Endothelial cell of umbilical vein (primary cell): ENCODE results near the gene IGSF9. TPM values are rescaled to one million over a fixed set of nuclear protein-coding genes. Genes with fewer than 3 reads are reported as not detected.
A peak's percentile ranks its signal among the peaks of the same experiment; 100 is the strongest.

Experiments
- Bru-seq: library from RNA; stranded (reverse); fragments of 400-500 nt; gene quantifications from one replicate; lab custom pipeline; 2021; lab: Mats Ljungman, UMichigan
- BruChase-seq, 2 experiments: library from RNA; stranded (reverse); fragments of 400-500 nt; gene quantifications; one replicate each; lab custom pipeline; 2021; lab: Mats Ljungman, UMichigan
- BruUV-seq: library from RNA; stranded (reverse); fragments of 400-500 nt; replicated peaks from 2 replicates; lab custom pipeline; 2021; lab: Mats Ljungman, UMichigan
- CTCF ChIA-PET: fragments of 300-600, 350-600 bp; sonication (Branson Sonifier 250); formaldehyde crosslinking; loops from one replicate; lab custom pipeline; 2021; ENCODE audit warnings: antibody characterized with exemption, inconsistent platforms; lab: Charles Lee
- POLR2A ChIA-PET: fragments of 300-600, 350-600 bp; sonication (Branson Sonifier 250); formaldehyde crosslinking; loops from one replicate; lab custom pipeline; 2021; ENCODE audit warnings: antibody characterized with exemption, inconsistent platforms; lab: Charles Lee
- DNase-seq: peaks from one replicate; pipeline ENCODE4 v3.0.0-alpha.2; 2011; ENCODE audit warnings: low read depth, low spot score
- FAIRE-seq: peaks from 2 replicates; lab custom pipeline; 2011; peaks lifted over from hg19 to GRCh38; lab: Jason Lieb, UNC
- H2AFZ ChIP-seq: 2 replicates; pipeline ENCODE4 v1.6.0; 2012; ENCODE audit warnings: low read depth, low read length, control low read depth, inconsistent platforms
- H3K27ac ChIP-seq: 2 replicates; pipeline ENCODE4 v1.5.1; 2011; ENCODE audit warnings: low read depth, mild to moderate bottlenecking, control low read depth, low read length, moderate library complexity; ENCODE audit not compliant: insufficient read depth
- H3K27me3 ChIP-seq, 2 experiments: 2 replicates each; pipeline versions ENCODE4 v1.6.0 to v1.6.1; 2011; ENCODE audit warnings: low read length in 2 of 2, mixed read lengths in 1 of 2; ENCODE audit not compliant: control insufficient read depth in 2 of 2, insufficient read depth in 2 of 2
- H3K36me3 ChIP-seq, 2 experiments: 2 replicates in 1 of 2; 3 replicates in 1 of 2; pipeline ENCODE4 v1.5.1; 2011; ENCODE audit warnings: low read length in 2 of 2, mild to moderate bottlenecking in 1 of 2, moderate library complexity in 1 of 2; ENCODE audit not compliant: control insufficient read depth in 2 of 2, insufficient read depth in 2 of 2; ENCODE audit errors: extremely low read depth in 1 of 2
- H3K4me1 ChIP-seq: 3 replicates; pipeline ENCODE4 v1.5.1; 2011; ENCODE audit warnings: mild to moderate bottlenecking, low read length; ENCODE audit not compliant: control insufficient read depth, insufficient read depth; ENCODE audit errors: extremely low read depth
- H3K4me2 ChIP-seq: 2 replicates; pipeline ENCODE4 v1.6.1; 2011; ENCODE audit warnings: low read length, control low read depth, mixed read lengths; ENCODE audit not compliant: insufficient read depth
- H3K4me3 ChIP-seq, 3 experiments: fragments of 200-600 bp in 1 of 3; sonication (generic), shearing (Covaris generic) in 1 of 3; replicated peaks in 1 of 3; 2 replicates each; pipeline ENCODE4 v1.5.1; 2011 to 2016; ENCODE audit warnings: control low read depth in 3 of 3, low read length in 3 of 3, mild to moderate bottlenecking in 2 of 3, inconsistent platforms in 1 of 3, low read depth in 1 of 3, moderate library complexity in 1 of 3; ENCODE audit not compliant: insufficient read depth in 1 of 3
- H3K79me2 ChIP-seq: 2 replicates; pipeline ENCODE4 v1.6.0; 2012; ENCODE audit warnings: low read length, inconsistent platforms; ENCODE audit not compliant: control insufficient read depth, insufficient read depth
- H3K9ac ChIP-seq: replicated peaks from 2 replicates; pipeline ENCODE3; 2011; ENCODE audit warnings: low read length, control low read depth; ENCODE audit not compliant: insufficient read depth; ENCODE audit errors: extremely low read depth
- H3K9me1 ChIP-seq: replicated peaks from 3 replicates; pipeline ENCODE4 v1.6.0; 2011; ENCODE audit warnings: mild to moderate bottlenecking, low read length; ENCODE audit not compliant: control insufficient read depth, insufficient read depth; ENCODE audit errors: extremely low read depth
- H3K9me3 ChIP-seq: replicated peaks from 2 replicates; pipeline ENCODE4 v1.5.1; 2012; ENCODE audit warnings: low read length, inconsistent platforms; ENCODE audit not compliant: control insufficient read depth, insufficient read depth
- H4K20me1 ChIP-seq: replicated peaks from 2 replicates; pipeline ENCODE3; 2011; ENCODE audit warnings: mild to moderate bottlenecking, low read length; ENCODE audit not compliant: control insufficient read depth, insufficient read depth; ENCODE audit errors: extremely low read depth
- CTCF ChIP-seq, 2 donors: IDR thresholded peaks; 1 replicate in 1 of 2; 2 replicates in 1 of 2; pipeline ENCODE4 v1.5.1; 2011; ENCODE audit warnings: low read length in 2 of 2, mild to moderate bottlenecking in 2 of 2, moderate library complexity in 2 of 2, control low read depth in 1 of 2, inconsistent platforms in 1 of 2, low read depth in 1 of 2; ENCODE audit not compliant: insufficient read depth in 1 of 2; ENCODE audit errors: extremely low read depth in 1 of 2
- EZH2 ChIP-seq: IDR thresholded peaks from 2 replicates; pipeline ENCODE4 v1.6.1; 2012; ENCODE audit warnings: borderline replicate concordance, low read depth, mild to moderate bottlenecking, moderate library complexity, low read length, inconsistent platforms; ENCODE audit not compliant: severe bottlenecking
- FOS ChIP-seq: IDR thresholded peaks from 2 replicates; pipeline ENCODE4 v1.6.1; 2011; ENCODE audit warnings: mild to moderate bottlenecking, low read length, moderate library complexity, borderline replicate concordance; ENCODE audit not compliant: insufficient read depth
- GATA2 ChIP-seq: IDR thresholded peaks from 2 replicates; pipeline ENCODE4 v1.7.0; 2011; ENCODE audit warnings: low read depth, mild to moderate bottlenecking, moderate library complexity, mixed read lengths, low read length; ENCODE audit not compliant: insufficient read length, insufficient read depth
- JUN ChIP-seq: IDR thresholded peaks from 2 replicates; pipeline ENCODE4 v1.6.1; 2011; ENCODE audit warnings: borderline replicate concordance, low read depth; ENCODE audit not compliant: insufficient read length, insufficient read depth
- MAX ChIP-seq: IDR thresholded peaks from 2 replicates; pipeline ENCODE4 v1.6.1; 2011; ENCODE audit not compliant: insufficient read depth, insufficient read length
- MYC ChIP-seq: IDR thresholded peaks from one replicate; pipeline ENCODE4 v1.6.1; 2011; ENCODE audit warnings: mild to moderate bottlenecking, low read depth, low read length
- POLR2A ChIP-seq: IDR thresholded peaks from 2 replicates; pipeline ENCODE4 v1.6.1; 2012; ENCODE audit warnings: low read depth, mild to moderate bottlenecking, control low read depth, low read length
- POLR2AphosphoS5 ChIP-seq: IDR thresholded peaks from 2 replicates; pipeline ENCODE4 v1.6.1; 2012; ENCODE audit warnings: low read depth, mild to moderate bottlenecking, control low read depth, low read length, moderate library complexity; ENCODE audit not compliant: insufficient read depth
- dilution Hi-C: fragments of 300-500 bp; cut with MboI; formaldehyde crosslinking; loops from one replicate; pipeline ENCODE4 v1.15.0; 2019; ENCODE audit warnings: low sequenced_read_pairs; ENCODE audit not compliant: extremely low pct_ligation_motif_present
- intact Hi-C: fragments of 100-400 bp; cut with micrococcal nuclease; formaldehyde crosslinking; loops from one replicate; pipeline ENCODE4 v1.10.0; 2022
- long read RNA-seq: library from polyadenylated mRNA; stranded (forward); transcript quantifications from one replicate; pipeline ENCODE4 v2.0.0, GENCODE V29; 2021
- polyA minus RNA-seq, 3 experiments: library from RNA; depleted of rRNA, polyadenylated mRNA; stranded (reverse); fragments of >200 nt; gene quantifications; 1 replicate in 1 of 3; 2 replicates in 2 of 3; pipeline ENCODE4 v1.2.3, GENCODE V29; 2011
- polyA plus RNA-seq, 4 experiments: library from polyadenylated mRNA; depleted of rRNA in 3 of 4; stranded (reverse) in 3 of 4; unstranded in 1 of 4; fragments of >200 nt; gene quantifications; 2 replicates each; pipeline versions ENCODE4 v1.2.1 to v1.2.3, GENCODE V29; 2011 to 2012; ENCODE audit warnings: missing spikeins in 1 of 4
- total RNA-seq: library from RNA; stranded (reverse); gene quantifications from 2 replicates; pipeline ENCODE4 v1.2.3, GENCODE V29; 2021

The IGSF9 gene
- total RNA-seq (0.15 and 0.16 TPM in 2 replicates), polyA plus RNA-seq (0.10 and 0.15 TPM in 2 replicates), polyA minus RNA-seq (0.17 TPM in 1 of 2 replicates, not detected in the other), Bru-seq, nascent RNA (not detected), BruChase-seq, experiment 1, labeled RNA remaining after a 6-hour chase (percentile 14 among the genes with signal in this experiment), BruChase-seq, experiment 2, labeled RNA remaining after a 2-hour chase (percentile 9 among the genes with signal in this experiment)
- polyA plus RNA-seq (2011; cell fraction: cytosol; rRNA removed) = 0.06 and 0.11 TPM in 2 replicates
- polyA plus RNA-seq (2011; cell fraction: nucleus; rRNA removed) = 0.32 and 0.33 TPM in 2 replicates
- 0.05 and 0.15 TPM in 2 replicates for polyA plus RNA-seq (2012)
- polyA minus RNA-seq (2011; cell fraction: cytosol; rRNA and poly(A)+ RNA removed) = not detected
- 0.10 and 0.19 TPM in 2 replicates for polyA minus RNA-seq (2011; cell fraction: nucleus; rRNA and poly(A)+ RNA removed)
- long read RNA-seq = 0 reads

GRCh38 chr1:159945483-159946241, at the start of gene IGSF9:
IGSF9 (minus strand) TSS chr1:159945613; CDS start chr1:159943454, 2,159 bp downstream.
- no peaks in the 10 kb centered on the region for H3K9me1 ChIP-seq
- no peaks in the 10 kb centered on the region for H3K9me3 ChIP-seq
- peak within 1 kb of the TSS; percentile 58 for H2AFZ ChIP-seq
- no TSS peak for BruUV-seq
- peak; percentile 85 for DNase-seq
- peak within 1 kb of the TSS; percentile 49 for H3K4me2 ChIP-seq
- no peak within 1 kb of the TSS for H3K9ac ChIP-seq
- H4K20me1 ChIP-seq = no peaks in the 10 kb centered on the region
- H3K4me1 ChIP-seq = peaks cover 5% of the 10 kb centered on the region
- FAIRE-seq = peak; percentile 84
- TF ChIP-seq CTCF (IDR thresholded peaks at IDR 0.05; ENCODE audit: extremely low read depth in 1 of 2, insufficient read depth in 1 of 2, low read depth in 1 of 2, low read length in 2 of 2) (peak; percentile 47 to 72), MYC (no peak), GATA2 (no peak), MAX (peak; percentile 32), POLR2A (no peak), EZH2 (peak; percentile 32), POLR2AphosphoS5 (no peak), FOS (no peak), JUN (no peak)
- ChIA-PET POLR2A (interaction anchor here (0.8 kb wide), 1 partner anchor 22 kb away, joined by 4 read pairs; no protein-coding TSS in a partner anchor), CTCF (interaction anchor here (0.7 to 2.2 kb wide), 15 partner anchors 9 to 814 kb away, joined by 3 to 12 read pairs (median 4); partner anchors contain the start of genes CFAP45, DUSP23 and TAGLN2)
- dilution Hi-C loops (no loop called here), intact Hi-C loops (loop anchor here (1.0 to 2.0 kb wide), 4 partner anchors 20 to 165 kb away; partner anchors contain the start of genes DUSP23 and TAGLN2)
- no peak within 1 kb of the TSS for H3K27ac ChIP-seq
- no peaks in the 10 kb centered on the region for H3K36me3 ChIP-seq
- H3K27me3 ChIP-seq = peaks cover 22 to 36% of the 10 kb centered on the region in 2 experiments
- H3K4me3 ChIP-seq = peak within 1 kb of the TSS in 2 of 3 experiments; percentile 15 to 16
- no peaks in the 10 kb centered on the region for H3K79me2 ChIP-seq
